PC-3 (cell line): Measurements from ENCODE around the gene KHNYN.

Experiments
- CTCF ChIP-seq: fragments of 300-600 bp; sonication (generic); conservative IDR thresholded peaks from 2 replicates; pipeline ENCODE4 v1.5.1; 2017; ENCODE audit warnings: antibody characterized with exemption, low read depth, mild to moderate bottlenecking, low read length
- EZH2 ChIP-seq: fragments of 300-600 bp; sonication (generic); IDR thresholded peaks from one replicate; pipeline ENCODE4 v1.6.1; 2017; ENCODE audit warnings: antibody characterized with exemption, mild to moderate bottlenecking, low read length; ENCODE audit not compliant: unreplicated experiment
- EZH2phosphoT487 ChIP-seq: fragments of 300-600 bp; sonication (generic); IDR thresholded peaks from 2 replicates; pipeline ENCODE4 v1.6.1; 2018; ENCODE audit warnings: mild to moderate bottlenecking, antibody characterized with exemption, low read length, borderline replicate concordance

- TF ChIP-seq CTCF, result no peak
- TF ChIP-seq EZH2phosphoT487, result no peak
- TF ChIP-seq EZH2, result no peak
These were observed 41.1 kb upstream of the KHNYN start for GRCh38 chr14:24388474-24389179.
